T-helper 1 cell treated with Interleukin-12 subunit alpha and Interleukin-12 subunit beta and Interleukin-4 antibody, amounts not matched to agents 30 μg/mL and 1 μg/mL, for 36 hours (primary cell): ENCODE results near the gene ARHGAP26.
"Not testable (repeated sequence)": the region's sequence is repeated elsewhere in the genome, so short reads cannot be mapped to it uniquely, and the experiment has no call there.

ENCODE experiments used
- H3K27ac Mint-ChIP-seq: one replicate; pipeline ENCODE4 v1.8.0; 2021; ENCODE audit warnings: mild to moderate bottlenecking, mixed read lengths
- H3K27me3 Mint-ChIP-seq: one replicate; pipeline ENCODE4 v1.8.0; 2021; ENCODE audit warnings: low read depth, mixed read lengths
- H3K36me3 Mint-ChIP-seq: one replicate; pipeline ENCODE4 v1.8.0; 2021; ENCODE audit warnings: low read depth, mixed read lengths
- H3K4me1 Mint-ChIP-seq: one replicate; pipeline ENCODE4 v1.8.0; 2021; ENCODE audit warnings: low read depth, mixed read lengths
- H3K4me3 Mint-ChIP-seq: one replicate; pipeline ENCODE4 v1.8.0; 2021; ENCODE audit warnings: mild to moderate bottlenecking, moderate library complexity, mixed read lengths
- H3K9me3 Mint-ChIP-seq: one replicate; pipeline ENCODE4 v1.8.0; 2021; ENCODE audit warnings: mixed read lengths

The ARHGAP26 gene

GRCh38 chr5:143077453-143078103 lies 307.4 kb downstream of the ARHGAP26 start:
- Mint-ChIP-seq H3K36me3 (peaks cover 5% of the 10 kb centered on the region), H3K27ac (no peak overlapping the region), H3K27me3 (no peaks in the 10 kb centered on the region), H3K9me3 (no peaks in the 10 kb centered on the region), H3K4me3 (no peak overlapping the region), H3K4me1 (peaks cover 4% of the 10 kb centered on the region)

- H3K4me3 Mint-ChIP-seq: no peak overlapping the region
- H3K4me1 Mint-ChIP-seq: peaks cover 4% of the 10 kb centered on the region
- peaks cover 5% of the 10 kb centered on the region for H3K36me3 Mint-ChIP-seq
- H3K27me3 Mint-ChIP-seq: no peaks in the 10 kb centered on the region
- no peak overlapping the region for H3K27ac Mint-ChIP-seq
- H3K9me3 Mint-ChIP-seq: no peaks in the 10 kb centered on the region
Observed at GRCh38 chr5:143078313-143078712, 308.1 kb downstream of the ARHGAP26 start.

DNA sequence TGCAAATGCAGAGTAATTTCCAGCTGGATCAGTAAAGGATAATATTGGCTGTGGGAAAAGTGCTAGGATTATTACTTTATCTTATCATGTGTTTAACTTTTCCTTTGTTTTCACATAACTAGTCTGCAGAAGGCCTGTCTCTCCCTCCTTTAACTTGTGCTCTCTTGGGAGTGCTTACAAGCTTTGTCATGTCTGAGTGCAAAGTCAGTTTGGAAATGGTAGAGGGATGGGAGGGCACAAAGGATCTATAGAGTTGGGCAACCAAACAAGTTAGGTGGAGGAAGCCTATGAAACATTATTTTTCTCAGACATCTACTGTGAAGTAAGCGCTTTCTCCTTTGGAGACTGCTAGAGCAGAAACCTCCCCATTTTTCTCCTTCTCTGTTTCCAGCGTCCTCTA lies 308.8 kb downstream of the ARHGAP26 start:
- H3K27me3 Mint-ChIP-seq: no peaks in the 10 kb centered on the region

GRCh38 chr5:143080407-143080806 lies 310.2 kb downstream of the ARHGAP26 start:
- H3K4me3 Mint-ChIP-seq: no peak overlapping the region
- H3K27me3 Mint-ChIP-seq: no peaks in the 10 kb centered on the region
- H3K4me1 Mint-ChIP-seq: peaks cover 4% of the 10 kb centered on the region
- H3K27ac Mint-ChIP-seq: no peak overlapping the region
- no peaks in the 10 kb centered on the region for H3K9me3 Mint-ChIP-seq
- peaks cover 4% of the 10 kb centered on the region for H3K36me3 Mint-ChIP-seq

More for the DNA sequence above, 308.8 kb downstream of the ARHGAP26 start:
- no peak overlapping the region for H3K27ac Mint-ChIP-seq
- H3K4me3 Mint-ChIP-seq: no peak overlapping the region
- H3K4me1 Mint-ChIP-seq: peaks cover 4% of the 10 kb centered on the region
- H3K36me3 Mint-ChIP-seq: peaks cover 5% of the 10 kb centered on the region
- no peaks in the 10 kb centered on the region for H3K9me3 Mint-ChIP-seq

- no peak overlapping the region for H3K4me3 Mint-ChIP-seq
Observed at GRCh38 chr5:143080982-143081381, 310.8 kb downstream of the ARHGAP26 start.

DNA sequence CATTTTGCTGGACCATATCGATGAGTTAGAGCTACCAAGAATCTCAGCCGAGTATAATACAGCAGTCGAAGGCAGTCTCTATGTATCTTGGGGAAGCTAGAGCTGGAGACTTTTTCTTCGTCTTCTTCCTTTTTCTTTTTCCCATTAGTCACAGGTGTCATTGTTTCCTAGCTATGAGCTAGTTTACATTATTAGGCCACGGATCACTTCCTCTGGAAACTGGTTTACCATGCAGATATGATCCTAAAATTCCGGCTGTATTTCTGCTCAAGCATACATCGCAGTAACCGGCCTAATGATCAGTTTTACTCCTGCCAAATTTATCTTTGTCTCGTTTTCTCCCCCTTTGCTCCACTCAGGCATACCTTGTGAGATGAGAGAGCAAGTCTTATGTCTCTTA lies 312.8 kb downstream of the ARHGAP26 start:
- H3K27ac Mint-ChIP-seq: no peak overlapping the region
- no peaks in the 10 kb centered on the region for H3K27me3 Mint-ChIP-seq
- peaks cover under 1% of the 10 kb centered on the region for H3K4me1 Mint-ChIP-seq
- H3K36me3 Mint-ChIP-seq: peaks cover 6% of the 10 kb centered on the region
- H3K4me3 Mint-ChIP-seq: no peak overlapping the region
- H3K9me3 Mint-ChIP-seq: no peaks in the 10 kb centered on the region

More at GRCh38 chr5:143080982-143081381, 310.8 kb downstream of the ARHGAP26 start:
- no peaks in the 10 kb centered on the region for H3K9me3 Mint-ChIP-seq
- H3K27me3 Mint-ChIP-seq: no peaks in the 10 kb centered on the region
- H3K36me3 Mint-ChIP-seq: peaks cover 4% of the 10 kb centered on the region
- H3K27ac Mint-ChIP-seq: no peak overlapping the region
- peaks cover 4% of the 10 kb centered on the region for H3K4me1 Mint-ChIP-seq

DNA sequence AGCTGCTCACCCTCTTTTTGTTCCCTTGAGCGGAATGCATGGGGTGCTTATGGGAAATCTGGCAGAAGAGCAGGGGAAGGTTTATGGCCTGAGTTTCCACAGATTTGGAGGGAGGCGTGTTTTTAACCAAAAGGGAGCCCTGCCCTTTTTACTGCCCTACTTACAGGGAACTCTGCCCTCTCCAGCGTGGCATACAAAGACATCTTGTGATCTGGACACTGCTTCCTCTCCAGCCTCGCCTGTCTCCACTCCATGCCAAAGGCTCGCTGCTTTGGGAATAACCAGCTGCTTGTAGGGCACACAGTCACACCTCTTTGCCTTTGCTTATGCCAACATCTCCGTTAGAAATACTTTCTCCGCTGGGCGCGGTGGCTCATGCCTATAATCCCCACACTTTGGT lies 314.2 kb downstream of the ARHGAP26 start:
- peaks cover 6% of the 10 kb centered on the region for H3K36me3 Mint-ChIP-seq
- no peak overlapping the region for H3K27ac Mint-ChIP-seq
- H3K4me1 Mint-ChIP-seq: no peaks in the 10 kb centered on the region
- no peaks in the 10 kb centered on the region for H3K9me3 Mint-ChIP-seq
- no peaks in the 10 kb centered on the region for H3K27me3 Mint-ChIP-seq
- no peak overlapping the region for H3K4me3 Mint-ChIP-seq

DNA sequence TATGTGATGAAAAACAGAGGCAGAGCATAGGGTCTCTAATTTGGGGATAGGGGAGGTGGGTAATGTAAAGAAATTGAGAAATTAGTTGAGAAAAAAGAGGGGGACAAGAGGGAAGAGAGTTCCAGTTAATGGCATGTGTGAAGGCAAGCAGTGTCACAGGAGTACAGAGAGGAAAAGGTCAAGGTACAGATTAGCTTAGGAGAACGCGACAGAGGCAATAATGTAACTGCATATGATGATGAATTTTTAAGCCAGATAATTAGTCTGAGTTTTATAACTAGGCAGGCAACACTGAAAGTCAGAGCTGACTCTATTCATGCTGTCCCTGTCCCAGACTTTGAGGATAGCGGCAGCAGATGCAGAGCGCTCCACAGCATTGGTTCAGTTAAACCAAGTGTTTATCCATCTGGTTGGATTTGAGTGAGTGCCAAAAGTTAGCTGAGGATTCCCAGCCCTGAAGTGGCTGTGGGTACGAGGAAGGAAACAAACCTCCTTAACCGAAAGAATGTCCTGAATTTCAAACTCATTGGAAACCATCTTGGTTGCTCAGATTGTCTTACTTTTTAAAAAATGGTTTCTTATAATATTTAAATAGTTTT lies 315.2 kb downstream of the ARHGAP26 start:
- Mint-ChIP-seq H3K27ac (no peak overlapping the region), H3K9me3 (no peaks in the 10 kb centered on the region), H3K4me1 (no peaks in the 10 kb centered on the region), H3K36me3 (peaks cover 6% of the 10 kb centered on the region), H3K27me3 (no peaks in the 10 kb centered on the region), H3K4me3 (no peak overlapping the region)

DNA sequence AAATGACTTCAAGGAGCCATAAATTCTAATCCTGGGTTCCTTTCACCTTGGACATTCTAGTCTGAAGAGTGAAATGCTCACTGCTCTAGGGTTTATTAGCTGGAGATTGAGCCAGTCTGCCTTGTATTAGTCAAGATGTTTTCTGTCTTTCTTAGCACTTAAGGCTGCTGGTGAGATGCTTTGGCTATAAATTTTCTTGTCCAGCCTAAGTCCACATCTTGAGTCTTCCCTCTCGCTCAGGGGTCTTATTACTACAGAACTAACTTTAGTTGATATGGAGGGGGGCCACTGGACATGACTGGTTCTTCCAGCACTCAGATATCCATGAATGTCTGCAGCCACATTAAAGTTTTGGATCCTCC lies 316.4 kb downstream of the ARHGAP26 start:
- Mint-ChIP-seq H3K27ac (no peak overlapping the region), H3K4me1 (no peaks in the 10 kb centered on the region), H3K27me3 (no peaks in the 10 kb centered on the region), H3K4me3 (no peak overlapping the region), H3K36me3 (peaks cover 4% of the 10 kb centered on the region), H3K9me3 (no peaks in the 10 kb centered on the region)

GRCh38 chr5:143086908-143087637 lies 316.9 kb downstream of the ARHGAP26 start:
- H3K4me1 Mint-ChIP-seq: no peaks in the 10 kb centered on the region
- no peak overlapping the region for H3K27ac Mint-ChIP-seq
- no peaks in the 10 kb centered on the region for H3K9me3 Mint-ChIP-seq
- H3K27me3 Mint-ChIP-seq: no peaks in the 10 kb centered on the region
- no peak overlapping the region for H3K4me3 Mint-ChIP-seq
- peaks cover 4% of the 10 kb centered on the region for H3K36me3 Mint-ChIP-seq

- H3K27me3 Mint-ChIP-seq, H3K36me3 Mint-ChIP-seq, H3K27ac Mint-ChIP-seq, H3K9me3 Mint-ChIP-seq, H3K4me3 Mint-ChIP-seq, H3K4me1 Mint-ChIP-seq: not testable (repeated sequence)
Observed at GRCh38 chr5:143088702-143089101, 318.5 kb downstream of the ARHGAP26 start.

GRCh38 chr5:143090044-143090443 lies 319.9 kb downstream of the ARHGAP26 start:
- H3K27me3 Mint-ChIP-seq, H3K4me3 Mint-ChIP-seq, H3K9me3 Mint-ChIP-seq, H3K27ac Mint-ChIP-seq, H3K36me3 Mint-ChIP-seq: not testable (repeated sequence)
- peaks cover 12% of the 10 kb centered on the region for H3K4me1 Mint-ChIP-seq

- not testable (repeated sequence) for H3K36me3 Mint-ChIP-seq, H3K4me3 Mint-ChIP-seq, H3K27me3 Mint-ChIP-seq, H3K27ac Mint-ChIP-seq, H3K9me3 Mint-ChIP-seq
- peaks cover 12% of the 10 kb centered on the region for H3K4me1 Mint-ChIP-seq
Observed at GRCh38 chr5:143092711-143093451, 322.7 kb downstream of the ARHGAP26 start.

DNA sequence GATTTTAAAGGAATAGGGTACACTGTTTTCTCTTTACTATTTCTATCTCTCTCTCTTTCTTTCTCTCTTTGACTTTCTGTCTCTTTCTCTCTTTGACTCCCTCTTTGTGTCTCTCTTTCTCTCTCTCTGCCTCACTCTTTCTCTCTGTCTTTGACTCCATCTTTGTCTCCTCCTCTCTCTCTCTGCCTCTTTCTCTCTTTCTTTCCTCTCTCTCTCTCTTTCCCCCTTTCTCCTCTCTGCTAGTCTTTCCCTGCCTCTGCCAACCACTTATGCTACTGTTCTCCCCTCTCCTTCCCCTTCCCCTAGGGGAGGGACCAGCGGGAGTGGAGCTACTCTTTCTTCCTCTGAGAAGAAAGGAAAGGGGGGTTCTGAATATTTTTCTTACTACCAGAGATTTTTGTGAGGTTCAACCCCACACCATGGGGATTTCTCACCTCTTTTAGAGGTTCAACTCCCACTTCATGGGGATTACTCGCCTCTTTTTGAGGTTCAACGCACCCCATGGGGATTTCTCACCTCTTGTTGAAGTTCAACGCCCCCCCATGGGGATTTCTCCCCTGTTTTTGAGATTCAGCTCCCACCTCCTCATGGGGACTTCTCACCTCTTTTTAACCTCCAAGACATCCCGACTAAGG lies 323.4 kb downstream of the ARHGAP26 start:
- Mint-ChIP-seq H3K9me3 (no peaks in the 10 kb centered on the region), H3K4me1 (peaks cover 12% of the 10 kb centered on the region), H3K27ac (no peak overlapping the region), H3K27me3 (no peaks in the 10 kb centered on the region), H3K4me3 (no peak overlapping the region), H3K36me3 (peaks cover 2% of the 10 kb centered on the region)
